ENCODE data around the gene NYNRIN. TPM values are rescaled to one million over a fixed set of nuclear protein-coding genes. Genes with fewer than 3 reads are reported as not detected.

NYNRIN gene
- total RNA-seq, 1 experiment from 2014 or later = 0.27 TPM

- no peaks in the 10 kb centered on the region for H3K27me3 ChIP-seq (ENCODE audit: insufficient read depth, low read length)
- H3K4me2 ChIP-seq (ENCODE audit: low read length) = no peak overlapping the region
- no peaks in the 10 kb centered on the region for H3K79me2 ChIP-seq (ENCODE audit: insufficient read depth, low read length)
- H4K20me1 ChIP-seq (ENCODE audit: insufficient read depth) = no peaks in the 10 kb centered on the region
- H3K9me3 ChIP-seq (ENCODE audit: control insufficient read depth in 1 of 2, insufficient read depth in 1 of 2, low read depth in 1 of 2, low read length in 2 of 2) = no peaks in the 10 kb centered on the region
- POLR2A ChIA-PET = no interaction called here
- no peak overlapping the region for H3K27ac ChIP-seq (ENCODE audit: low read depth, low read length)
- DNase-seq (ENCODE audit: low read depth, low spot score) = no peak
- H3K36me3 ChIP-seq (ENCODE audit: control insufficient read depth in 1 of 2, insufficient read depth in 2 of 2, low read length in 2 of 2) = no peaks in the 10 kb centered on the region
- no peak for ATAC-seq
- no TSS peak for BruUV-seq (replicated peaks)
- H2AFZ ChIP-seq (ENCODE audit: low read depth, low read length, poor library complexity, severe bottlenecking) = no peak overlapping the region
- no peak overlapping the region for H3K9ac ChIP-seq (ENCODE audit: low read length)
- H3K4me3 ChIP-seq (replicated peaks in 1 of 2; ENCODE audit: low read depth in 1 of 2, low read length in 2 of 2) = no peak overlapping the region
- RAD21 ChIA-PET (ENCODE audit: low non-redundant PET in 1 of 2, low total read pairs in 2 of 2, uncharacterized antibody in 2 of 2, unreplicated experiment in 2 of 2) = no interaction called here
- TF ChIP-seq TCF7L2 (IDR thresholded peaks at IDR 0.05; ENCODE audit: borderline replicate concordance, extremely low read depth, insufficient read depth, insufficient read length) (no peak), SIN3A (IDR thresholded peaks at IDR 0.05; ENCODE audit: low read depth) (no peak), EZH2phosphoT487 (IDR thresholded peaks at IDR 0.05; ENCODE audit: borderline replicate concordance) (no peak), EGR1 (IDR thresholded peaks at IDR 0.05; ENCODE audit: low read depth) (no peak), ZNF274 (IDR thresholded peaks at IDR 0.05; ENCODE audit: low read depth, low read length) (no peak), YY1 (IDR thresholded peaks at IDR 0.05; ENCODE audit: extremely low read depth, insufficient replicate concordance, low read depth, low read length) (no peak), ELF1 (IDR thresholded peaks at IDR 0.05; ENCODE audit: borderline replicate concordance, low read depth) (no peak), FOSL1 (IDR thresholded peaks at IDR 0.05; ENCODE audit: low read depth) (no peak), POLR2A (IDR thresholded peaks at IDR 0.05; ENCODE audit: borderline replicate concordance, extremely low read depth, insufficient read depth, insufficient read length) (no peak), CBX3 (IDR thresholded peaks at IDR 0.05; ENCODE audit: low read depth) (no peak), ZBTB33 (IDR thresholded peaks at IDR 0.05; ENCODE audit: extremely low read depth, insufficient replicate concordance, low read length) (no peak), RAD21 (IDR thresholded peaks at IDR 0.05; ENCODE audit: low read depth) (no peak), MAX (IDR thresholded peaks at IDR 0.05) (no peak), CTCF (IDR thresholded peaks at IDR 0.05 in 2 of 3, conservative IDR thresholded peaks at IDR 0.05 in 1 of 3; ENCODE audit: borderline replicate concordance in 1 of 3, insufficient read depth in 1 of 3, low read depth in 2 of 3, low read length in 2 of 3) (no peak), POLR2AphosphoS5 (IDR thresholded peaks at IDR 0.05; ENCODE audit: low read depth, low read length) (no peak), SP1 (IDR thresholded peaks at IDR 0.05; ENCODE audit: low read depth) (no peak), SRF (IDR thresholded peaks at IDR 0.05; ENCODE audit: low read depth) (no peak), ATF3 (IDR thresholded peaks at IDR 0.05) (no peak), REST (IDR thresholded peaks at IDR 0.05; ENCODE audit: low read depth) (no peak)
- intact Hi-C loops (cut with micrococcal nuclease) = no loop called here
- CTCF ChIA-PET = no interaction called here
- no peaks in the 10 kb centered on the region for H3K4me1 ChIP-seq (ENCODE audit: control insufficient read depth in 1 of 2, insufficient read depth in 2 of 2, low read length in 2 of 2)
- H3K9me2 ChIP-seq (ENCODE audit: insufficient read depth) = no peaks in the 10 kb centered on the region
These were observed 64.4 kb downstream of the NYNRIN start for GRCh38 chr14:24463017-24463883.

Measured in HCT116 (cell line).